ENCODE data around the gene ENPEP. TPM values are rescaled to one million over a fixed set of nuclear protein-coding genes. Genes with fewer than 3 reads are reported as not detected.
"Not testable (repeated sequence)": the region's sequence is repeated elsewhere in the genome, so short reads cannot be mapped to it uniquely, and the experiment has no call there.

Gene ENPEP
- total RNA-seq, 1 experiment from 2014 or later = 1.3 TPM

GRCh38 chr4:110516106-110516922 is 40.4 kb downstream of the ENPEP start:
- DNase-seq (ENCODE audit: extremely low read depth, low read depth) = peak; percentile 74

GRCh38 chr4:110518889-110519490 is 43.0 kb downstream of the ENPEP start:
- no peak for DNase-seq (ENCODE audit: extremely low read depth, low read depth)

- no peak for DNase-seq (ENCODE audit: extremely low read depth, low read depth)
Observed at GRCh38 chr4:110520886-110521285, 44.9 kb downstream of the ENPEP start.

GRCh38 chr4:110526589-110526988 is 50.6 kb downstream of the ENPEP start:
- DNase-seq (ENCODE audit: extremely low read depth, low read depth) = no peak

GRCh38 chr4:110527156-110527555 is 51.2 kb downstream of the ENPEP start:
- no peak for DNase-seq (ENCODE audit: extremely low read depth, low read depth)

GRCh38 chr4:110532901-110533589 is 57.1 kb downstream of the ENPEP start:
- DNase-seq (ENCODE audit: extremely low read depth, low read depth) = no peak

- DNase-seq (ENCODE audit: extremely low read depth, low read depth) = no peak
Observed at GRCh38 chr4:110533590-110533910, 57.6 kb downstream of the ENPEP start.

GRCh38 chr4:110533940-110534339 is 58.0 kb downstream of the ENPEP start:
- peak; percentile 87 for DNase-seq (ENCODE audit: extremely low read depth, low read depth)

GRCh38 chr4:110540581-110540980 is 64.6 kb downstream of the ENPEP start:
- no peak for DNase-seq (ENCODE audit: extremely low read depth, low read depth)

GRCh38 chr4:110540982-110541451 is 65.1 kb downstream of the ENPEP start:
- no peak for DNase-seq (ENCODE audit: extremely low read depth, low read depth)

GRCh38 chr4:110543577-110543976 is 67.6 kb downstream of the ENPEP start:
- DNase-seq (ENCODE audit: extremely low read depth, low read depth) = no peak

GRCh38 chr4:110544594-110544993 is 68.6 kb downstream of the ENPEP start:
- DNase-seq (ENCODE audit: extremely low read depth, low read depth) = no peak

GRCh38 chr4:110550260-110550659 is 74.3 kb downstream of the ENPEP start:
- DNase-seq (ENCODE audit: extremely low read depth, low read depth) = no peak

- DNase-seq (ENCODE audit: extremely low read depth, low read depth) = no peak
Observed at GRCh38 chr4:110553197-110553596, 77.2 kb downstream of the ENPEP start.

- no peak for DNase-seq (ENCODE audit: extremely low read depth, low read depth)
Observed at GRCh38 chr4:110567214-110567613, 91.3 kb downstream of the ENPEP start.

- not testable (repeated sequence) for DNase-seq (ENCODE audit: extremely low read depth, low read depth)
Observed at GRCh38 chr4:110576696-110577095, 100.7 kb downstream of the ENPEP start.

- peak; percentile 47 for DNase-seq (ENCODE audit: extremely low read depth, low read depth)
Observed at GRCh38 chr4:110586131-110586850, 110.3 kb downstream of the ENPEP start.

- DNase-seq (ENCODE audit: extremely low read depth, low read depth) = no peak
Observed at GRCh38 chr4:110587666-110588285, 111.8 kb downstream of the ENPEP start.

GRCh38 chr4:110589297-110589696 is 113.3 kb downstream of the ENPEP start:
- DNase-seq (ENCODE audit: extremely low read depth, low read depth) = no peak

GRCh38 chr4:110595583-110595982 is 119.6 kb downstream of the ENPEP start:
- DNase-seq (ENCODE audit: extremely low read depth, low read depth) = no peak

- no peak for DNase-seq (ENCODE audit: extremely low read depth, low read depth)
Observed at GRCh38 chr4:110596431-110596830, 120.5 kb downstream of the ENPEP start.
